GM10847 (cell line): ENCODE results near the gene RHOXF2B.
"Not testable (repeated sequence)": the region's sequence is repeated elsewhere in the genome, so short reads cannot be mapped to it uniquely, and the experiment has no call there.

Source experiments
- POLR2A ChIP-seq: IDR thresholded peaks from 2 replicates; pipeline ENCODE4 v1.6.1; 2011; ENCODE audit not compliant: insufficient read length; ENCODE audit errors: extremely low read depth

Gene RHOXF2B

GRCh38 chrX:120077590-120077989 lies at the start of gene RHOXF2B:
RHOXF2B (minus strand) TSS chrX:120077690; CDS start chrX:120077552, 138 bp downstream.
- not testable (repeated sequence) for TF ChIP-seq POLR2A

DNA sequence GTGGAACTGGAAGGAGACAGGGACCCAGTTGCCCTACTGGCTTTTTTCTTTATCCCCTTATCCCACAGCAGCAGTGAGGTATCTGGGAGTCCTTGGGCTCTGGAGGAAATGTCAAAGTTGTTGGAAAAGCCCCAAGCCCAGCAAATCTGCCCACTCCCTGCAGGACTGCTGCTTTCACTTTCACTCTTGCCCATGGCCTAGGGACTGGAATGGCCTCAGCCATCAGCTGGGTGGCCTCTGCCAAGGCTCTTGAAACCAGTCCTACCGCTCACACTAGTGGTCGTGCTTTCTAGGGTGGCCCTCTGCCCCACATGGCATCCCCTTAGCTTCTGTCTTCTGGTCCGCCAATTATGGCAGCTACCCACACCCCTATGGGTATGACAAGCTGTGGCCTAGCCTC lies 48.0 kb upstream of the RHOXF2B start:
- TF ChIP-seq POLR2A = no peak

GRCh38 chrX:120120223-120120622 lies 42.7 kb upstream of the RHOXF2B start:
- TF ChIP-seq POLR2A = no peak

- no peak for TF ChIP-seq POLR2A
Observed at GRCh38 chrX:120115438-120115963, 38.0 kb upstream of the RHOXF2B start, which contains the start of gene RHOXF1. RHOXF1 (minus strand) TSS chrX:120115913; CDS start chrX:120115862, 51 bp downstream.

GRCh38 chrX:120111611-120112010 lies 34.1 kb upstream of the RHOXF2B start:
- no peak for TF ChIP-seq POLR2A

GRCh38 chrX:120109378-120109777 lies 31.9 kb upstream of the RHOXF2B start:
- no peak for TF ChIP-seq POLR2A

DNA sequence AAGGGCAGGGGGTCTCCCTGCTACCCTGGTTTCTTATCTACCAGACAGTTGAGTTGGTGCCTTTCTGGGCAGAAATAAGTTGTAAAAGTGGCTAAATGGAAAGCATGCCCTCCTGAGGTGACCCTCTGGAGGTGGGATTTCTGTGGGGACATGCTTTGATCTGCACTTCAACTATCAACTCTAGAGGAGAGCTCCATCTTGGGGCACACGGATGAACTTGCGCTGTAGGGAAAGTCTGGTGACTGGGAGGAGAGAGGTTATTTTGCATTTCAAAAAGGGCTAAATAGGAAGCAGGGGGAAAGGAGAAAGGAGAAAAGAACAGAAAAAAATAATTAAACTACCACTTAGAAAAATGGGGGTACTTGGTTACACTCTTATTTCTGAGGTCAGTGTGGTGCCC lies 12.7 kb upstream of the RHOXF2B start:
- TF ChIP-seq POLR2A = no peak

DNA sequence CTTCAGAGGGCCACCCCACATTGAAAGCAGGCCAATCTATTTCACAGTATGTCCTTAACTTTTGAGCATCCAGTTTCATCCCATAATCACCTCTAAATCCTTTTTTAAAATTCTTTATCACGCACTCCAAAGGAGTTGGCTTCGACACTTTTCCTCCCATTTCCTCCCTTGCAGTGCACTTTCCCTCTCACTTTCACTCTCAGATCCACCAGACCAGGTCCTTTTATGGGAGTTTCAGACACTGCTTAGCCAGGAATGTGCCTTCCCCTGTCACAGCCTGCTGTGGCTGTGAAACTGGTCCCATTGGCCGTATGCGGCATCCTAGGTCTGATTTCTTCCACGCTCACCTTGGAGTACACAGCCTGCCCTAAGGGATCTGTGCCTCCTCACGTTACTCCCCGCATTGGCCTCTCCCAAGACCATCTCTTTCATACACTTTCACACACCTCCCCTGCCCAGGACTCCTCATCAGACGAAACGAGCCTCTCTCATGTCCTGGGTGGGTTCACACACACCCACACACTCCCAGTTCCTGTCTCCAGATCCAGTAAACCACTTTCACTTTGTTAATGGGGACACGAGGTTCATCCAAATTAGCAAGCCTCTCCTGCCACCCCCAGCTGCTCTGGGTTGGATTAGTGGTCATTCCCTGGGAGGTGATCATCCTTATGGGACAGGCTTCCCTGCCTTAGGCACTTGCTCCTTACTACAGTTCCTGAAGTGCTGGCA lies 10.0 kb upstream of the RHOXF2B start:
- no peak for TF ChIP-seq POLR2A

GRCh38 chrX:120036704-120037103 lies 40.8 kb downstream of the RHOXF2B start:
- no peak for TF ChIP-seq POLR2A

- no peak for TF ChIP-seq POLR2A
Observed at GRCh38 chrX:120029354-120029753, 48.1 kb downstream of the RHOXF2B start.

DNA sequence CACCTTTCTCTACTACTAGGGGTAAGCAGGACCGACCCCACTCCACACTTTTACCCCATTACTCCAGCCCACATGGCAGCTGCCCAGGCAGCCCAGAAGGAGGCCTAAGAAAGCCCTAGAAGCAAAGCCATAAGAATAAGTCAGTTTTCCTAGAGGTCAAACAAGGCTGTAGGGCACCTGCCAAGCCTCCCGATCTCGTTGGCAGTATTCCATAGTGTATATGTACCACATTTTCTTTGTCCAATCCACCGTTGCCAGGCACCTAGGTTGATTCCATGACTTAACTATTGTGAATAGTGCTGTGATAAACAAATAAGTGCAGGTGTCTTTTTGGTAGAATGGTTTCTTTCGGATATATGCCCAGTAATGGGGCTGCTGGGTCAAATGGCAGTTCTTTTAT lies 54.2 kb downstream of the RHOXF2B start:
- no peak for TF ChIP-seq POLR2A

- no peak for TF ChIP-seq POLR2A
Observed at GRCh38 chrX:120022763-120023162, 54.7 kb downstream of the RHOXF2B start.
